NOMO-1 (cell line): ENCODE data around the gene FKBP1B.
"Not testable (repeated sequence)": the region's sequence is repeated elsewhere in the genome, so short reads cannot be mapped to it uniquely, and the experiment has no call there.

Source experiments
- DNase-seq, 2 experiments: peaks; one replicate each; lab custom pipeline; 2025; ENCODE audit not compliant: unreplicated experiment in 2 of 2; lab: John Stamatoyannopoulos, UW

The FKBP1B gene

GRCh38 chr2:24022324-24022974 lies 27.1 kb upstream of the FKBP1B start:
- DNase-seq: no peak

GRCh38 chr2:24022975-24023575 lies 26.5 kb upstream of the FKBP1B start:
- no peak for DNase-seq

GRCh38 chr2:24024018-24024417 lies 25.5 kb upstream of the FKBP1B start:
- DNase-seq: no peak

- no peak for DNase-seq
Observed at GRCh38 chr2:24024996-24025663, 24.4 kb upstream of the FKBP1B start.

GRCh38 chr2:24026233-24026632 lies 23.3 kb upstream of the FKBP1B start:
- DNase-seq: no peak

- DNase-seq: no peak
Observed at GRCh38 chr2:24038786-24039499, 10.6 kb upstream of the FKBP1B start.

- DNase-seq: no peak
Observed at GRCh38 chr2:24040511-24040910, 9.0 kb upstream of the FKBP1B start.

GRCh38 chr2:24043133-24043532 lies 6.4 kb upstream of the FKBP1B start:
- not testable (repeated sequence) for DNase-seq

GRCh38 chr2:24045511-24046508 lies 3.7 kb upstream of the FKBP1B start:
- DNase-seq: no peak

- DNase-seq: no peak
Observed at GRCh38 chr2:24046599-24046929, 3.0 kb upstream of the FKBP1B start.

GRCh38 chr2:24046930-24047702 lies 2.4 kb upstream of the FKBP1B start, which contains the start of gene WDCP:
Gene WDCP (minus strand): TSS chr2:24047391. CDS start chr2:24039494, 7,897 bp downstream.
- peak; percentile 97 to 99 for DNase-seq

GRCh38 chr2:24047703-24048033 lies 1.9 kb upstream of the FKBP1B start:
- DNase-seq: no peak

- no peak for DNase-seq
Observed at GRCh38 chr2:24048769-24049484, 614 bp upstream of the FKBP1B start.

GRCh38 chr2:24050041-24050979 lies 769 bp downstream of the FKBP1B start:
- no peak for DNase-seq

- DNase-seq: no peak
Observed at GRCh38 chr2:24051833-24052232, 2.3 kb downstream of the FKBP1B start.

GRCh38 chr2:24052951-24053350 lies 3.4 kb downstream of the FKBP1B start:
- no peak for DNase-seq

- DNase-seq: no peak
Observed at GRCh38 chr2:24054366-24055010, 4.9 kb downstream of the FKBP1B start.

GRCh38 chr2:24055750-24056149 lies 6.2 kb downstream of the FKBP1B start:
- no peak for DNase-seq
